ENCODE results near the gene FILIP1.

DNA sequence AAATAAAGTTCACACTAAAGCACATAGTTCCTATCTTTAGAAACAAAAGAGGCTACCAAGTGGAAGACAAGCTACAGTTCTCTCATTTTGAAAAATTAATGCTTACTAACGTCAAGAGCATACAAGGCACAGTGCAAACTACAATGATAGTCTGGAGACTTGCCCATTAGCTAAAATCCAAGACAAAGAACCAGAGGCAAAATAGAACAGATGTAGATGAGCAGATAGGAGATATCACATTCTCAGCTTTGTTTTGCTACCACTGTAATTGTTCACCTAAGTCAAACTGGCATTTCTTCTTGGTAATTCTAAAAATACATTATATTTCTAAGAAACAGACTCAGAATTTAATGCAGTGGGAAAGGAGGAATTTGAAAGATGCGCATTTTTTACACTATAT, 214.2 kb downstream of the FILIP1 start:
- TF ChIP-seq TAF1 (IDR thresholded peaks at IDR 0.05; ENCODE audit: low read depth): no peak
- TF ChIP-seq CEBPB (IDR thresholded peaks at IDR 0.05): no peak
- TF ChIP-seq ZBTB7A (IDR thresholded peaks at IDR 0.05; ENCODE audit: low read depth): no peak
- no peak for TF ChIP-seq EP300 (IDR thresholded peaks at IDR 0.05; ENCODE audit: borderline replicate concordance)
- TF ChIP-seq, protein P1, sequence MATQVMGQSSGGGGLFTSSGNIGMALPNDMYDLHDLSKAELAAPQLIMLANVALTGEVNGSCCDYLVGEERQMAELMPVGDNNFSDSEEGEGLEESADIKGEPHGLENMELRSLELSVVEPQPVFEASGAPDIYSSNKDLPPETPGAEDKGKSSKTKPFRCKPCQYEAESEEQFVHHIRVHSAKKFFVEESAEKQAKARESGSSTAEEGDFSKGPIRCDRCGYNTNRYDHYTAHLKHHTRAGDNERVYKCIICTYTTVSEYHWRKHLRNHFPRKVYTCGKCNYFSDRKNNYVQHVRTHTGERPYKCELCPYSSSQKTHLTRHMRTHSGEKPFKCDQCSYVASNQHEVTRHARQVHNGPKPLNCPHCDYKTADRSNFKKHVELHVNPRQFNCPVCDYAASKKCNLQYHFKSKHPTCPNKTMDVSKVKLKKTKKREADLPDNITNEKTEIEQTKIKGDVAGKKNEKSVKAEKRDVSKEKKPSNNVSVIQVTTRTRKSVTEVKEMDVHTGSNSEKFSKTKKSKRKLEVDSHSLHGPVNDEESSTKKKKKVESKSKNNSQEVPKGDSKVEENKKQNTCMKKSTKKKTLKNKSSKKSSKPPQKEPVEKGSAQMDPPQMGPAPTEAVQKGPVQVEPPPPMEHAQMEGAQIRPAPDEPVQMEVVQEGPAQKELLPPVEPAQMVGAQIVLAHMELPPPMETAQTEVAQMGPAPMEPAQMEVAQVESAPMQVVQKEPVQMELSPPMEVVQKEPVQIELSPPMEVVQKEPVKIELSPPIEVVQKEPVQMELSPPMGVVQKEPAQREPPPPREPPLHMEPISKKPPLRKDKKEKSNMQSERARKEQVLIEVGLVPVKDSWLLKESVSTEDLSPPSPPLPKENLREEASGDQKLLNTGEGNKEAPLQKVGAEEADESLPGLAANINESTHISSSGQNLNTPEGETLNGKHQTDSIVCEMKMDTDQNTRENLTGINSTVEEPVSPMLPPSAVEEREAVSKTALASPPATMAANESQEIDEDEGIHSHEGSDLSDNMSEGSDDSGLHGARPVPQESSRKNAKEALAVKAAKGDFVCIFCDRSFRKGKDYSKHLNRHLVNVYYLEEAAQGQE (IDR thresholded peaks at IDR 0.05; ENCODE audit: low read depth): no peak
- TF ChIP-seq, protein P2, sequence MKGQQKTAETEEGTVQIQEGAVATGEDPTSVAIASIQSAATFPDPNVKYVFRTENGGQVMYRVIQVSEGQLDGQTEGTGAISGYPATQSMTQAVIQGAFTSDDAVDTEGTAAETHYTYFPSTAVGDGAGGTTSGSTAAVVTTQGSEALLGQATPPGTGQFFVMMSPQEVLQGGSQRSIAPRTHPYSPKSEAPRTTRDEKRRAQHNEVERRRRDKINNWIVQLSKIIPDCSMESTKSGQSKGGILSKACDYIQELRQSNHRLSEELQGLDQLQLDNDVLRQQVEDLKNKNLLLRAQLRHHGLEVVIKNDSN (IDR thresholded peaks at IDR 0.05): no peak
- TF ChIP-seq YY1 (IDR thresholded peaks at IDR 0.05; ENCODE audit: low read depth): no peak
- TF ChIP-seq RAD21 (IDR thresholded peaks at IDR 0.05; ENCODE audit: low read depth): no peak
